ENCODE data around the gene SGMS2.

GRCh38 chr4:107896158-107896645 is 71.5 kb downstream of the SGMS2 start:
- TF ChIP-seq MXI1 (IDR thresholded peaks at IDR 0.05; ENCODE audit: borderline replicate concordance, low read depth, low read length) (no peak), POLR2A (IDR thresholded peaks at IDR 0.05; ENCODE audit: low read depth, low read length) (no peak)
